Skin of body (tissue), 2 donors: Measurements from ENCODE around the gene DNM1L. TPM values are rescaled to one million over a fixed set of nuclear protein-coding genes. Genes with fewer than 3 reads are reported as not detected.
"Not testable (repeated sequence)": the region's sequence is repeated elsewhere in the genome, so short reads cannot be mapped to it uniquely, and the experiment has no call there.

Experiments used
- DNase-seq: peaks from one replicate; lab custom pipeline; 2025; lab: John Stamatoyannopoulos, UW
- total RNA-seq: library from RNA; depleted of rRNA; stranded (reverse); fragments of >200 nt; gene quantifications from one replicate; pipeline ENCODE4 v1.2.3, GENCODE V29; 2014

Gene DNM1L
- total RNA-seq, 1 donor from 2014 or later, result 78.0 TPM

GRCh38 chr12:32697445-32697844, 18.3 kb downstream of the DNM1L start:
- no peak for DNase-seq

- no peak for DNase-seq
Measured at GRCh38 chr12:32698285-32698684, 19.2 kb downstream of the DNM1L start.

GRCh38 chr12:32699437-32699836, 20.3 kb downstream of the DNM1L start:
- not testable (repeated sequence) for DNase-seq

GRCh38 chr12:32702473-32702872, 23.4 kb downstream of the DNM1L start:
- no peak for DNase-seq

- DNase-seq, result no peak
Measured at GRCh38 chr12:32702946-32703345, 23.8 kb downstream of the DNM1L start.

- no peak for DNase-seq
Measured at GRCh38 chr12:32705783-32706182, 26.7 kb downstream of the DNM1L start.

- DNase-seq, result no peak
Measured at GRCh38 chr12:32706335-32707024, 27.4 kb downstream of the DNM1L start.

GRCh38 chr12:32708926-32709325, 29.8 kb downstream of the DNM1L start:
- no peak for DNase-seq

- no peak for DNase-seq
Measured at GRCh38 chr12:32714772-32715171, 35.7 kb downstream of the DNM1L start.

GRCh38 chr12:32718926-32719325, 39.8 kb downstream of the DNM1L start:
- DNase-seq, result no peak

GRCh38 chr12:32725308-32725707, 46.2 kb downstream of the DNM1L start:
- not testable (repeated sequence) for DNase-seq

GRCh38 chr12:32726286-32726685, 47.2 kb downstream of the DNM1L start:
- no peak for DNase-seq

- DNase-seq, result no peak
Measured at GRCh38 chr12:32727237-32727636, 48.1 kb downstream of the DNM1L start.

- no peak for DNase-seq
Measured at GRCh38 chr12:32734952-32735351, 55.9 kb downstream of the DNM1L start.

- no peak for DNase-seq
Measured at GRCh38 chr12:32736445-32736844, 57.3 kb downstream of the DNM1L start.

- DNase-seq, result no peak
Measured at GRCh38 chr12:32737715-32738114, 58.6 kb downstream of the DNM1L start.

GRCh38 chr12:32739279-32739678, 60.2 kb downstream of the DNM1L start:
- no peak for DNase-seq

- no peak for DNase-seq
Measured at GRCh38 chr12:32742133-32742532, 63.0 kb downstream of the DNM1L start.

GRCh38 chr12:32743264-32743663, 64.2 kb downstream of the DNM1L start:
- no peak for DNase-seq

GRCh38 chr12:32753605-32754004, 74.5 kb downstream of the DNM1L start:
- no peak for DNase-seq

- DNase-seq, result no peak
Measured at GRCh38 chr12:32754111-32754510, 75.0 kb downstream of the DNM1L start.

GRCh38 chr12:32755051-32755653, 76.1 kb downstream of the DNM1L start:
- DNase-seq, result peak; percentile 56
